ENCODE results near the gene SEMA3B. TPM values are rescaled to one million over a fixed set of nuclear protein-coding genes. Genes with fewer than 3 reads are reported as not detected.

SEMA3B gene
- total RNA-seq, 1 donor: 23.3 TPM

GRCh38 chr3:50286322-50287227 is 17.6 kb downstream of the SEMA3B start:
- H3K4me3 ChIP-seq (ENCODE audit: low read depth, low read length): no peak overlapping the region
- DNase-seq (ENCODE audit: low read depth): no peak
- TF ChIP-seq, protein P1, sequence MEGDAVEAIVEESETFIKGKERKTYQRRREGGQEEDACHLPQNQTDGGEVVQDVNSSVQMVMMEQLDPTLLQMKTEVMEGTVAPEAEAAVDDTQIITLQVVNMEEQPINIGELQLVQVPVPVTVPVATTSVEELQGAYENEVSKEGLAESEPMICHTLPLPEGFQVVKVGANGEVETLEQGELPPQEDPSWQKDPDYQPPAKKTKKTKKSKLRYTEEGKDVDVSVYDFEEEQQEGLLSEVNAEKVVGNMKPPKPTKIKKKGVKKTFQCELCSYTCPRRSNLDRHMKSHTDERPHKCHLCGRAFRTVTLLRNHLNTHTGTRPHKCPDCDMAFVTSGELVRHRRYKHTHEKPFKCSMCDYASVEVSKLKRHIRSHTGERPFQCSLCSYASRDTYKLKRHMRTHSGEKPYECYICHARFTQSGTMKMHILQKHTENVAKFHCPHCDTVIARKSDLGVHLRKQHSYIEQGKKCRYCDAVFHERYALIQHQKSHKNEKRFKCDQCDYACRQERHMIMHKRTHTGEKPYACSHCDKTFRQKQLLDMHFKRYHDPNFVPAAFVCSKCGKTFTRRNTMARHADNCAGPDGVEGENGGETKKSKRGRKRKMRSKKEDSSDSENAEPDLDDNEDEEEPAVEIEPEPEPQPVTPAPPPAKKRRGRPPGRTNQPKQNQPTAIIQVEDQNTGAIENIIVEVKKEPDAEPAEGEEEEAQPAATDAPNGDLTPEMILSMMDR (IDR thresholded peaks at IDR 0.05; ENCODE audit: insufficient read depth, low read depth, low read length): no peak

- DNase-seq (ENCODE audit: low read depth): no peak
- TF ChIP-seq, protein P1 (IDR thresholded peaks at IDR 0.05; ENCODE audit: insufficient read depth, low read depth, low read length): no peak
- H3K4me3 ChIP-seq (ENCODE audit: low read depth, low read length): no peak overlapping the region
These were observed 18.3 kb downstream of the SEMA3B start for GRCh38 chr3:50287262-50287661.

GRCh38 chr3:50288387-50289007 is 19.6 kb downstream of the SEMA3B start:
- no peak overlapping the region for H3K4me3 ChIP-seq (ENCODE audit: low read depth, low read length)
- TF ChIP-seq, protein P1 (IDR thresholded peaks at IDR 0.05; ENCODE audit: insufficient read depth, low read depth, low read length): no peak
- no peak for DNase-seq (ENCODE audit: low read depth)

DNA sequence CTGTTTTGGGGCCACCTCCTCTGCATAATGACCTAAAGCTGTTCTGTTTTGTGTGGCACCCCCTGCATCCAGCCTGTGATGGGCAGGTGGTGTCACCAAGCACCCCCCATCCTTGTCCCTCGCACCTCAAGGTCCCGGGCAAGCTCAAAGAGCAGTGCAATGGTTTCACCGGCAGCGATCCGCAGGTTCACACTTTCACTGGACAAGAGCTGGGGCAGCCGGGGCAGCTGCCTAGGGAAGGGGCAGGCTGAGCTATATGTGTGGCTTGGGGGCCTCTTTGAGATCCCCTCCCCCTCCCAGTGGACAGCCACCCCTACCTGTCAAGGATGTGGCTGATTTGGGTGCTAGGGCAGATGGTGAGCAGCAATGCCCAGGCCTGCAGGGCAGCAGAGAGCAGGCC is 20.2 kb downstream of the SEMA3B start:
- DNase-seq (ENCODE audit: low read depth): no peak
- H3K4me3 ChIP-seq (ENCODE audit: low read depth, low read length): no peak overlapping the region
- TF ChIP-seq, protein P1 (IDR thresholded peaks at IDR 0.05; ENCODE audit: insufficient read depth, low read depth, low read length): no peak

- TF ChIP-seq, protein P1 (IDR thresholded peaks at IDR 0.05; ENCODE audit: insufficient read depth, low read depth, low read length): no peak
- no peak overlapping the region for H3K4me3 ChIP-seq (ENCODE audit: low read depth, low read length)
- no peak for DNase-seq (ENCODE audit: low read depth)
These were observed 21.3 kb downstream of the SEMA3B start for GRCh38 chr3:50290161-50290641.

DNA sequence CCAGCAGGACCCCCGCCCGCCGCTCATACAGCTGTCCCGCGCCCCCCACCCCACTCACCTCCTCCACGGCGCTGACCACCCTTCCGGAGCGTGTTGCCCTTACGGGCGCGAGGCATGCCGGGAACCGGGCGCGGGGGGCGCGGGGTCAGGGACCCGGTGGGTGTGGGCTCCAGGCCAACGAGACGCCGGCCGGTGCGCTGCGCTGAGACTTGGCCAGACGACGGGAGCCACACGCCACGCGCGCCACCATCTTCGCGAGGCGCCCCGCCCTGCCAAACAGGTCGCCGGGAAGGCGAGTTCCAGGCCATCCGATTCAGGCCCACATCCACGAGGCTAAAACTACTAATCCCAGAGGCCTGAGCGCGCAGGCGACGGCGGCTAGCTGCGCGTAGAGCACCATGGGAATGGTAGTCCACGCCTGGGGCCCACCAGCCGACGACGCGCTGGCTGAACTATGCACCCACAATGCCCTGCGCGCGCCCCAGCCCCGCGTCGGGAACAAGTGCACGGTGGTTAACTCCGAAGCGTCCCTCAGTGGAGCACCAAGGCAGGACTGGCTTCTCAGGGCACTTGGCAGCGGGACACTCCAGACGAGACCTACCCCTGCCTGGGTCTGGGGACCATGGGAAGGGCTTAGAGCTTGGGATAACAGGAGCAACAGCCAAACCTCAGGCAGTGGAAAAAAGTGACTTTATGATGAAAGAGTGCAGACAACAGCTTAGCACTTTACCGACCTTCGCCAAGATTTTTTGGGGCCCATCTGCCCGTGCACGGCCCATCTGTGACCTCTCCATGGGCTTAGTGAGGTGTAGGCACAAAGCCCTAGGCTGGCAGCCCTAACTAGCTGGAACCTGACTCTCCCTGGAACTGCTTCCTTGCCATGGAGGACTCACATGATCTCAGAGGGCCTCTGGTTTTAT is 23.5 kb downstream of the SEMA3B start, which contains the start of gene IFRD2:
Gene IFRD2, minus strand, starts transcription at position 271 of the 920 bp plus-strand sequence. Its CDS starts 155 bp downstream, at position 116.
- peak; percentile 97 for DNase-seq (ENCODE audit: low read depth)
- TF ChIP-seq, protein P1 (IDR thresholded peaks at IDR 0.05; ENCODE audit: insufficient read depth, low read depth, low read length): no peak

More for the DNA sequence above, 23.5 kb downstream of the SEMA3B start, which contains the start of gene IFRD2:
- H3K4me3 ChIP-seq (ENCODE audit: low read depth, low read length): peak within 1 kb of the TSS; percentile 80

Measured in fibroblast of villous mesenchyme (primary cell).